NCI-H69 (cell line): ENCODE measurements around the gene KTN1.

ENCODE experiments used
- DNase-seq: peaks from one replicate; lab custom pipeline; 2025; lab: John Stamatoyannopoulos, UW

KTN1 gene

GRCh38 chr14:55667801-55668200 lies 87.8 kb downstream of the KTN1 start:
- no peak for DNase-seq

DNA sequence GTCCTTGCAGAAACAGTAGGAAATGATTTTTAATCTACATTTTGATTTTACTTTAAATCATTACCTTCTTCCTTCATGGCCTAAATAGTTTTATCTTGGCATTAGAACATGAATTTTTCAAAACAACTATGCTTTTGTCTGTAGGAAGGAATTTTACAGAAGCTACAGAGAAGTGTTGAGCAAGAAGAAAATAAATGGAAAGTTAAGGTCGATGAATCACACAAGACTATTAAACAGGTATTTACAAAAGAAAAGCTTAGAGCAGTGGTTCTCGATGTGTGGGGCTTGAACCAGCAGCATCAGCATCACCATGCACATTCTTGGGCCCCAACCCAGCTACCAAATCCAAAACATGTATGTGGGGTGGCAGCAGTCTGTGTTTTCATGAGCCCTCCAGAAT lies 91.6 kb downstream of the KTN1 start:
- no peak for DNase-seq

DNA sequence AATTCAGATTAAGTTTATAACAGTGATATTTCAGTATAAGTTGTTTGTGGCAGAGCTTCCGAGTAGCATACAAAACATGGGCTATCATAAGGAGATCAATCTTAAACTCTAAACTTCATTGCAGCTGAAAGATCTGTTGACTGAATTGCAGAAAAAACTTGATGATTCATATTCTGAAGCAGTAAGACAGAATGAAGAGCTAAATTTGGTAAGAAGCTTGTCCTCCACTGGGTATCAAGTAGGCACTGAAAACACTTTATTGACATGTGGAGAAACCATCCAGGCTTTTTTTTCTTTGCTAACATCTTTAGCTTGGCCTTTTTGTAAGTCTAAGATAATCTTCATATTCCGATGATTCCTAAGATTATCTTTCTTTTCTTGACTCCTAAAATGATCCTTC lies 93.0 kb downstream of the KTN1 start:
- no peak for DNase-seq

GRCh38 chr14:55681096-55681495 lies 101.1 kb downstream of the KTN1 start:
- DNase-seq: no peak

DNA sequence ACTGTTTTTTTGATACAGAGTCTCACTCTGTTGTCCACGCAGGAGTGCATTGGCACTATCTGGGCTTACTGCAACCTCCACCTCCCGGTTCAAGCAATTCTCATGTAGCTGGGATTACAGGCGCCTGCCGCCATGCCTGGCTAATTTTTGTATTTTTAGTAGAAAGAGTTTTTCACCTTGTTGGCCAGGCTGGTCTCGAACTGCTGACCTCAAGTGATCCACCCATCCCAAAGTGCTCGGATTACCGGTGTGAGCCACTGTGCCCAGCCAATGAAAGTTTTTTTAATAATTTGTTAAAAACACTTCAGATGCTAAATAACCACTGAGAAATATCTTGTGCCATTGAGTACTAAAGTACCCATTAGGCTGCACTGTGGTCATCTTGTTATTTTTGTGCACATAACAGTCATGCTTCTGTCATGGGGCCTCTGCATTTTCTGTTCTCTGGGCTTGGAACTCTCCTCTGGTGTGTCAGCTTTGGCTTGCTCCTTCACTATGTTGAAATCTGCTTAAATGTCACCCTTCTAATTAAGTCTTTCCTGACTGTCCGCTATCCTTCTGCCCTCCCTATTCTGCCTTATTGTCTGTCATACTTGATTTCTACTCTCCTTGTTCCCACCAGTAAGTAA lies 105.1 kb downstream of the KTN1 start:
- DNase-seq: no peak

DNA sequence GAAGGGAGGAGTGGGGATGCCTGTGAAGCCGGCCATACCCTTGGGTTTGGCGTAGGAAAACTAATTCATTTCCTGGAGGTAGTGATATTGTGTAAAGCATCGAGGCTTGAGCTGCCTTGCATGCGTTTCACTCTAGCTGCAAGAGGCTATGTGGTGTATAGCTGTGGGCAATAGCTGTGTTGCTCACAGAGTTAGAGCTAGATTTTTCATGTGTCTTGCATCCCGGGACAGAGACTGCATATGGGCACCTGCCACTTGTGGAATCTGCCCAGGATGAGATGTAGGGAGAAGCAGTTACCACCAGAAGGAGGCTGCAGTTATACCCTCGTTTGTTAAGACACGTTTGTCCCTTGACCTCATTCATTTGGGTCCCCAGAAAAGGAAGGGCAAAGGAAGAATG lies 106.7 kb downstream of the KTN1 start:
- no peak for DNase-seq

DNA sequence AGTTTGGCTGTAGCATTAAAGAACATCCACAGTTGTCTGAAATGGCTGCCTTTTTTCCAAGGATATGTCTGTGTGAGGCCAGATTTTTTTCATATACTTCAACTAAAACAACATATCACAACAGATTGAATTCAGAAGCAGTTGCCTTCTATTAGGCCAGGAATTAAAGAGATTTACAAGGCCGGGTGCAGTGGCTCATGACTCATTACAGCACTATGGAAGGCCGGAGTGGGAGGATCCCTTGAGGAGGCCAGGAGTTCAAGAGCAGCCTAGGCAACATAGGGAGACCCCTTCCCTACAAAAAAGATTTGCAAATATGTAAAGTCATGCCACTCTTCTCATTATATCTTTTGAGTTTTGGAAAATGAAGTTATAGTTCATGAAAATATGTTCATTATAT lies 108.6 kb downstream of the KTN1 start:
- no peak for DNase-seq

- DNase-seq: peak; percentile 47
Measured at GRCh38 chr14:55689981-55690871, 110.2 kb downstream of the KTN1 start.

GRCh38 chr14:55691659-55692058 lies 111.7 kb downstream of the KTN1 start:
- DNase-seq: no peak

DNA sequence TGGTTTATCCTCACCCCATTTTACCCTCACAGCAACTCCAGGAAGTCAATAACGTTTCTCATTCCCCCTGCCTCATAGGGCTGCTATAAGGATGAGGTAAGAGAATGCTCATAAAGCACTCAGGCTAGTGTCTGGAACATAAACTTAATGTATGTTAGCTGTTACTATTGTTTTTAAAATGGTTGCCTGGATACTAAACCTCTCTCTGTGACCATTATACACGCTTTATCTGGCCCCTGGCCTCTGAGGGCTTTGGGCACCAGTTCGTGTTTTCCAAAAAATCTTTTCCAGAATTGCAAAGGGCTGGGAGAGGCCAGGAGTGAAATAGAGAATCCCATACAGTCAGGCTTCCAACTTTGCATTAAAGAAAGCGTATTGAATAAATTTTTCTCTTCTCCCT lies 113.9 kb downstream of the KTN1 start:
- peak; percentile 32 for DNase-seq

DNA sequence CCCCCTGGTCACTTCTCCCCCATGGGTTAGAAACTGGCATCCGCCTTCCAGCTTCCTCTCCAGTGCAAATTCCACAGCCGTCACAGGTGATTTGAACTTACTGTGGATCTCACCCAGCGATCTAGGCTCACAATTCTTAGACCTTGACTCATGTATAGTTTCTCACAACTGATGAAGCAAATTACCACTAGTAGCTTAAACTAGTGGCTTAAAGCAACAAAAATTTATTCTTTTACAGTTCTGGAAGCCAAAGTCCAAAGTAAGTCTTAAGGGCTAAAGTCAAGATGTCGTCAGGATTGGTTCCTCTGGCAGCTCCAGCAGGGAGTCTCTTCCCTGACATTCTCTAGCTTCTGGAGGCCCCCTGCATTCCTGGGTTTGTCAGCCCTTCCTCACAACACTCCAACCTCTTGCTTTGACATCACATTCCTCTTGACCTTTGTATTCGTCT lies 117.4 kb downstream of the KTN1 start:
- DNase-seq: no peak

DNA sequence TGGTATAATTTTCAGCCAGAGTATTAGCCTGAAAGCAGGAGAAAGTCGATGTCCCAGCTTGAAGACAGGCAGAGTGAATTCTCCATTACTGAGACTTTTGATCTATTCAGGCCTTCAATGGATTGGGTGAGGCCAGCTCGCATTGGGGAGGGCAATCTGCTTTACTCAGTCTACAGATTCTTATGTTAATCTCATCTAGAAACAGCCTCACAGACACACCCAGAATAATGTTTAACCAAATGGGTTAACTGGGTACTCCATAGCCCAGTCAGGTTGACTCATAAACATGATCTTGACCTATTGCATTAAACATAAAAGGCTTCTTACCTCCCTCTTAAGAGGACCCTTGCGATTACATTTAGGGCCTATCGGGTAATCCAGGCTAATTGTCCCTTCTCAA lies 118.0 kb downstream of the KTN1 start:
- DNase-seq: no peak

GRCh38 chr14:55699131-55700057 lies 119.4 kb downstream of the KTN1 start:
- peak; percentile 98 for DNase-seq

DNA sequence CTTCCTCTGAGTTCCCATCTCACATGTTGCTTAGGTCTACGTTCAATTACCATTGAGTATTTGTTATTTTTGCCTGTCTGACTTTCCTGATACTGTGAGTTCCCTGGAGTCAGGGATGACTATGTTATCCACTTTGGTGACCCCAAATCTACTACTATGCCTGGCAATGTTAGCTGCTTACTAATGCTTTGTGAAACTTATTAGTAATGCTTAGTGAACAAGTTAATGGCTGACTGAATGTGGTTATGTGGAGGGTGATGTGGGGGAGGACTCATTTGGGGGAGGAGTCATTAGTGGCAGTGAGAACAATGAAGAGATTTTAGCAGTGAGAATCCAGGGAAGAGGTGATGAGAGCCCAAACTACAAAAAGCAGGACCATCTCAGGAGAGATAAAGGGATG lies 121.6 kb downstream of the KTN1 start:
- DNase-seq: no peak

DNA sequence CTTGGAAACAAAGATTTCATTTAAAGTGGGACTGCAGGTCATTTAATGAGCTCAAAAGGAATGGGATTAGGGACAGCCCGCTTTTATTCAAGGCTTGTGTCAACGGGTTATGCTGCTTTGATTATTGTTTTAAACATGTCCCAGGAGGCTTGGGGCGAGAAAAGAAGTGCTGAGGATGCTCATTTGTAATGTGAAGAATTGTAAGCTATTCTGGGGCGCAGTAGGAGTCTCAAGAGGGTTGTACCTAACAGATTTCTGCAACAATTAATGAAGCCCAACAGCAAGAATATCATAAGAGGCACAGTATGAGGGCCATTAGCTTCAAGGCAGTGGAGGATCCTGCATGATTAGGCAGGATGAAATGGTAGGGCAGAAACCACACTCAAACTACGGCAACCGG lies 122.5 kb downstream of the KTN1 start:
- DNase-seq: no peak

DNA sequence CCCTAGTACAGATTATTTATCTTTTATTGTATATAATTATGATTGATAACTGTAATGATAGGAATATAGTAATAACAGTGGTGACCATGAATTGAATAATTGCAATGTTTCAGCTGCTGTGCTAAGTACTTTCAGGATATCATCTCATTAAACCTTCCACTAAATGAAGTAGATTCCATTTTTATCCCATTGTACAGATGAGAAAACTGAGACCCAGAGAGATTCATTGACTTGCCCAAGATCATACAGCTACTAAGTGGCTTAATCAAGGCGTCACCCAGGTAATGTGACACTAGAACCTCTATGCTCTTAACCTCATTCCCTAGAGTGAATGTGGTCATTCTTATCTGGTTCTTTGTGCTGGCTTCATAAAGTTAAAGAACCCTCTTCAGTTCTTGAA lies 124.6 kb downstream of the KTN1 start:
- no peak for DNase-seq

- peak; percentile 97 for DNase-seq
Measured at GRCh38 chr14:55705651-55706364, 125.8 kb downstream of the KTN1 start.

GRCh38 chr14:55706365-55706684 lies 126.3 kb downstream of the KTN1 start:
- no peak for DNase-seq

DNA sequence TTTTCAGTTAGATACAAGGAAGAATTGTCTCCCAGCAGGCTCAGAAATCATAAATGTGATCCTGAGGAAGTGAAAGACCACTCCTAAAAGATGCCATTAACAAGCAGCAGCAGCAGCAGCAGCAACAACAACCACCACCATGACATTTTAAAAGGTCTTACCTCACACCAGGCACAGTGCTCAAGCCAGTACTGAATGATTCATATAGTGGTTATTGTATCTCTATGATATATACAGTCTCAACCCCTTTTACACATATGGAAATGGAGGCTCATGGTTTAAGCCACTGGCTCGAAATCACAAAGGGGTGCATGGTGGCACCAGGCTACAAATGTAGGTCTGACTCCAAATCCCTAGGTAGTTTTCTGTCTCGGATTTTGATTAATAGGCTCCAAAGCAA lies 126.9 kb downstream of the KTN1 start:
- no peak for DNase-seq

DNA sequence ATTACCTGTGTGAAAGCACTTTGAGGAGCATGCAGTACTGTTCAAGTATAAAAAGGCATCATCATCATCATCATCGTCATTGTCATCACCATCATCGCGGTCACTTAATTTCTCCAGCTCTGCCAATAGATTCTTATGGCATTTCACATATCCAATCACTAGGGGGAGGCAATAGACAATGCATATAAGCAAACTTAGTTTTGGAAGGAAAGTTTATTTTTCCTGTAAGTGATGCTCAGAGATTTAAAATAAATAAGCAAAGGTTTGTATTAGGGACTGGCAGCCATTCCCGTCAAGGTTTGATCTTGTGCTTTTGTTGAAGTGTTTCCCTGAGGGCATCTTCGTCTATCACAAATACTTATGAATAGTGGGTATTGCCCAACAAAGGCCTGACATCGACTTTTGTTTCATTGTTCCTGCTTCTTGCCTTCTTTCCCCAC lies 127.4 kb downstream of the KTN1 start:
- peak; percentile 69 for DNase-seq

GRCh38 chr14:55710506-55711041 lies 130.6 kb downstream of the KTN1 start:
- DNase-seq: no peak
